ENCODE results near the gene PSMA2.
A peak's percentile ranks its signal among the peaks of the same experiment; 100 is the strongest.

PSMA2 gene

GRCh38 chr7:42946627-42946950 is 14.6 kb upstream of the PSMA2 start:
- H3K27ac ChIP-seq (ENCODE audit: poor library complexity, severe bottlenecking) = no peak overlapping the region
- no peaks in the 10 kb centered on the region for H3K4me1 ChIP-seq (ENCODE audit: insufficient read depth, poor library complexity, severe bottlenecking)
- H3K36me3 ChIP-seq (ENCODE audit: low read depth) = no peaks in the 10 kb centered on the region
- ATAC-seq (ENCODE audit: low read depth) = no peak
- no peaks in the 10 kb centered on the region for H3K27me3 ChIP-seq (ENCODE audit: insufficient read depth, poor library complexity, severe bottlenecking)
- no peaks in the 10 kb centered on the region for H3K9me3 ChIP-seq (ENCODE audit: severe bottlenecking)
- no peak overlapping the region for H3K4me3 ChIP-seq (ENCODE audit: severe bottlenecking)
- no peak for TF ChIP-seq CTCF (IDR thresholded peaks at IDR 0.05; ENCODE audit: poor library complexity, severe bottlenecking)
- DNase-seq (ENCODE audit: low spot score) = no peak

- ATAC-seq (ENCODE audit: low read depth) (no peak), DNase-seq (ENCODE audit: low spot score) (no peak)
- H3K4me1 ChIP-seq (ENCODE audit: insufficient read depth, poor library complexity, severe bottlenecking) = no peaks in the 10 kb centered on the region
- H3K4me3 ChIP-seq (ENCODE audit: severe bottlenecking) = no peak overlapping the region
- no peak overlapping the region for H3K27ac ChIP-seq (ENCODE audit: poor library complexity, severe bottlenecking)
- no peaks in the 10 kb centered on the region for H3K27me3 ChIP-seq (ENCODE audit: insufficient read depth, poor library complexity, severe bottlenecking)
- no peaks in the 10 kb centered on the region for H3K36me3 ChIP-seq (ENCODE audit: low read depth)
- no peaks in the 10 kb centered on the region for H3K9me3 ChIP-seq (ENCODE audit: severe bottlenecking)
- TF ChIP-seq CTCF (IDR thresholded peaks at IDR 0.05; ENCODE audit: poor library complexity, severe bottlenecking) = no peak
These were observed 14.1 kb upstream of the PSMA2 start for GRCh38 chr7:42945821-42946626.

GRCh38 chr7:42940985-42941847 is 9.2 kb upstream of the PSMA2 start:
- DNase-seq (ENCODE audit: low spot score) = no peak
- no peak overlapping the region for H3K4me3 ChIP-seq (ENCODE audit: severe bottlenecking)
- no peaks in the 10 kb centered on the region for H3K4me1 ChIP-seq (ENCODE audit: insufficient read depth, poor library complexity, severe bottlenecking)
- no peak overlapping the region for H3K27ac ChIP-seq (ENCODE audit: poor library complexity, severe bottlenecking)
- TF ChIP-seq CTCF (IDR thresholded peaks at IDR 0.05; ENCODE audit: poor library complexity, severe bottlenecking) = peak; percentile 92
- no peaks in the 10 kb centered on the region for H3K27me3 ChIP-seq (ENCODE audit: insufficient read depth, poor library complexity, severe bottlenecking)
- H3K9me3 ChIP-seq (ENCODE audit: severe bottlenecking) = no peaks in the 10 kb centered on the region
- H3K36me3 ChIP-seq (ENCODE audit: low read depth) = peaks cover 33% of the 10 kb centered on the region
- peak; percentile 72 for ATAC-seq (ENCODE audit: low read depth)

GRCh38 chr7:42939457-42940240 is 7.7 kb upstream of the PSMA2 start:
- Histone ChIP-seq H3K9me3 (ENCODE audit: severe bottlenecking) (no peaks in the 10 kb centered on the region), H3K27me3 (ENCODE audit: insufficient read depth, poor library complexity, severe bottlenecking) (no peaks in the 10 kb centered on the region), H3K27ac (ENCODE audit: poor library complexity, severe bottlenecking) (no peak overlapping the region), H3K36me3 (ENCODE audit: low read depth) (peaks cover 49% of the 10 kb centered on the region), H3K4me3 (ENCODE audit: severe bottlenecking) (no peak overlapping the region), H3K4me1 (ENCODE audit: insufficient read depth, poor library complexity, severe bottlenecking) (no peaks in the 10 kb centered on the region)
- DNase-seq (ENCODE audit: low spot score) (no peak), ATAC-seq (ENCODE audit: low read depth) (no peak)
- TF ChIP-seq CTCF (IDR thresholded peaks at IDR 0.05; ENCODE audit: poor library complexity, severe bottlenecking) = no peak
